ENCODE measurements around the gene MAP4. TPM values are rescaled to one million over a fixed set of nuclear protein-coding genes. Genes with fewer than 3 reads are reported as not detected.
A peak's percentile ranks its signal among the peaks of the same experiment; 100 is the strongest.
"Not testable (repeated sequence)": the region's sequence is repeated elsewhere in the genome, so short reads cannot be mapped to it uniquely, and the experiment has no call there.

Gene MAP4, protein sequence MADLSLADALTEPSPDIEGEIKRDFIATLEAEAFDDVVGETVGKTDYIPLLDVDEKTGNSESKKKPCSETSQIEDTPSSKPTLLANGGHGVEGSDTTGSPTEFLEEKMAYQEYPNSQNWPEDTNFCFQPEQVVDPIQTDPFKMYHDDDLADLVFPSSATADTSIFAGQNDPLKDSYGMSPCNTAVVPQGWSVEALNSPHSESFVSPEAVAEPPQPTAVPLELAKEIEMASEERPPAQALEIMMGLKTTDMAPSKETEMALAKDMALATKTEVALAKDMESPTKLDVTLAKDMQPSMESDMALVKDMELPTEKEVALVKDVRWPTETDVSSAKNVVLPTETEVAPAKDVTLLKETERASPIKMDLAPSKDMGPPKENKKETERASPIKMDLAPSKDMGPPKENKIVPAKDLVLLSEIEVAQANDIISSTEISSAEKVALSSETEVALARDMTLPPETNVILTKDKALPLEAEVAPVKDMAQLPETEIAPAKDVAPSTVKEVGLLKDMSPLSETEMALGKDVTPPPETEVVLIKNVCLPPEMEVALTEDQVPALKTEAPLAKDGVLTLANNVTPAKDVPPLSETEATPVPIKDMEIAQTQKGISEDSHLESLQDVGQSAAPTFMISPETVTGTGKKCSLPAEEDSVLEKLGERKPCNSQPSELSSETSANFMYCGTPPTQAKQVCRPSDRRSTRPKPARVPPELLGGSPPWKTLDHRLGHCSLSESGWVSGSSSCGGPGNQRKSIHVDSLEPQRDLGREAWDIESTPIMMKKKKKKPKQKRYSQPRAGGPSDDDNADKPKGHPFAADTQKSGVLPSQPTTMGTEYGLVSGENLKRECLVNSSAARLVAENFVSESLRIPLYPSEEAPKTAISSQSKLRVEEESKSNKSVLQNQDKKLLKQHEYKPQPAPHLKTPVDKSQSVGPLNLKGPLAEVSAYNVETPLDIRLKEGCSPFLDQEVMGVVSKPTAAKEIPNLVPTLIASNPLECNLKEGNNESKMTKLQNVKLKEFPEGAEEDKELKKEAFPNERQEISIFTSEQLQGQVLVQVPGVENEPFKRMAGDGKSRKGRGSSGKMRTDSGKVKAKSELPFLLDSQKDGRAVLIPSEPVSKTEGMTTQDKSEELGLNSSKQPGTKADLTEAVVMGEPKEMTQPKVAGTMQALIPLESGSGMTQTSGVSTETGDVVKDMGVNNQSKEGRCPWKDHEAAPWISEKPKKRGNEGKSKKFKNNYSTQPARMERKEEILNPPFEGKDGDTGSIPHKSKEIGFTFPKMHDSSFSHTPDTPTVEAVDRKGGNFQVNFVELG (N-terminal part only)
- total RNA-seq = 10 to 100 TPM; 75.9 to 78.2 TPM

GRCh38 chr3:48016301-48016973 lies at the start of gene MAP4:
TSS of gene MAP4 (minus strand) at chr3:48016416. CDS start at chr3:47998860, 17,556 bp downstream.
- H3K27me3 Mint-ChIP-seq (ENCODE audit: low read depth) = no peaks in the 10 kb centered on the region
- intact Hi-C loops (cut with micrococcal nuclease) = loop anchor here (5.0 kb wide), 1 partner anchor 71 kb away; no protein-coding TSS in a partner anchor
- H3K4me3 Mint-ChIP-seq = no peak within 1 kb of the TSS
- H3K4me1 Mint-ChIP-seq (ENCODE audit: low read depth) = peaks cover 37% of the 10 kb centered on the region
- CTCF ChIA-PET = interaction anchor here (0.7 kb wide), 1 partner anchor 24 kb away, joined by 3 read pairs; no protein-coding TSS in a partner anchor
- no peak for DNase-seq
- peaks cover 2% of the 10 kb centered on the region for H3K36me3 Mint-ChIP-seq (ENCODE audit: low read depth)
- H3K27ac Mint-ChIP-seq = no peak within 1 kb of the TSS
- H3K9me3 Mint-ChIP-seq = no peaks in the 10 kb centered on the region

- H3K4me1 Mint-ChIP-seq (ENCODE audit: low read depth) = peaks cover 7% of the 10 kb centered on the region
- H3K27ac Mint-ChIP-seq = no peak overlapping the region
- H3K9me3 Mint-ChIP-seq = no peaks in the 10 kb centered on the region
- peaks cover 6% of the 10 kb centered on the region for H3K36me3 Mint-ChIP-seq (ENCODE audit: low read depth)
- intact Hi-C loops (cut with micrococcal nuclease) = no loop called here
- no peaks in the 10 kb centered on the region for H3K27me3 Mint-ChIP-seq (ENCODE audit: low read depth)
- H3K4me3 Mint-ChIP-seq = no peak overlapping the region
- CTCF ChIA-PET = no interaction called here
- DNase-seq = no peak
Observed at GRCh38 chr3:48065035-48065434, 48.8 kb upstream of the MAP4 start.

DNA sequence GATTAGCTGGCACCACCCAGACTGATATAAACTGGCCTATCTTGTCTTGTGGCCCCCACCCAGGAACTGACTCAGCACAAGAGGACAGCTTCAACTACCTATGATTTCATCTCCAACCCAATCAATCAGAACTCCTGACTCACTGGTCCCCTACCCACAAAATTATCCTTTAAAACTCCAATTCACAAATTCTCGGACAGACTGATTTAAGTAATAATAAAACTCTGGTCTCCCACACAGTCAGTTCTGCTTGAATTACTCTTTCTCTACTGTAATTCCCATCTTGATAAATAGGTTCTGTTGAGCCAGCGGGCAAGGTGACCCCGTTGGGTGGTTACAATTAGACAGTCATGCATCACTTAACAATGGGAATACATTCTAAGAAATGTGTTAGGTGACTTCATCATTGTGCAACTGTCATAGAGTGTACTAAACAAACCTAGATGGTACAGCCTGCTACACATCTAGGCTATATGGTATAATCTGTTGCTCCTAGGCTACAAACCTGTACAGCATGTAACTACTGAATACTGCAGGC lies 48.1 kb upstream of the MAP4 start:
- CTCF ChIA-PET = interaction anchor here (0.6 kb wide), 1 partner anchor 158 kb away, joined by 3 read pairs; no protein-coding TSS in a partner anchor
- no peak for DNase-seq
- Mint-ChIP-seq H3K27ac (no peak overlapping the region), H3K4me1 (ENCODE audit: low read depth) (peaks cover 9% of the 10 kb centered on the region), H3K27me3 (ENCODE audit: low read depth) (no peaks in the 10 kb centered on the region), H3K36me3 (ENCODE audit: low read depth) (peaks cover 6% of the 10 kb centered on the region), H3K4me3 (no peak overlapping the region), H3K9me3 (no peaks in the 10 kb centered on the region)
- intact Hi-C loops (cut with micrococcal nuclease) = no loop called here

- H3K27ac Mint-ChIP-seq = not testable (repeated sequence)
- CTCF ChIA-PET = interaction anchor here (0.6 kb wide), 1 partner anchor 18 kb away, joined by 3 read pairs; no protein-coding TSS in a partner anchor
Observed at GRCh38 chr3:48061586-48061985, 45.4 kb upstream of the MAP4 start.

GRCh38 chr3:48058091-48058490 lies 41.9 kb upstream of the MAP4 start:
- no peak for DNase-seq
- H3K27me3 Mint-ChIP-seq (ENCODE audit: low read depth) = no peaks in the 10 kb centered on the region
- CTCF ChIA-PET = no interaction called here
- H3K9me3 Mint-ChIP-seq = no peaks in the 10 kb centered on the region
- peaks cover 5% of the 10 kb centered on the region for H3K36me3 Mint-ChIP-seq (ENCODE audit: low read depth)
- peaks cover 10% of the 10 kb centered on the region for H3K4me1 Mint-ChIP-seq (ENCODE audit: low read depth)
- intact Hi-C loops (cut with micrococcal nuclease) = no loop called here
- no peak overlapping the region for H3K27ac Mint-ChIP-seq
- H3K4me3 Mint-ChIP-seq = no peak overlapping the region

More at GRCh38 chr3:48061586-48061985, 45.4 kb upstream of the MAP4 start:
- H3K27me3 Mint-ChIP-seq (ENCODE audit: low read depth); DNase-seq; H3K4me3 Mint-ChIP-seq; H3K9me3 Mint-ChIP-seq; H3K36me3 Mint-ChIP-seq (ENCODE audit: low read depth); intact Hi-C loops (cut with micrococcal nuclease): not testable (repeated sequence)
- peaks cover 15% of the 10 kb centered on the region for H3K4me1 Mint-ChIP-seq (ENCODE audit: low read depth)

DNA sequence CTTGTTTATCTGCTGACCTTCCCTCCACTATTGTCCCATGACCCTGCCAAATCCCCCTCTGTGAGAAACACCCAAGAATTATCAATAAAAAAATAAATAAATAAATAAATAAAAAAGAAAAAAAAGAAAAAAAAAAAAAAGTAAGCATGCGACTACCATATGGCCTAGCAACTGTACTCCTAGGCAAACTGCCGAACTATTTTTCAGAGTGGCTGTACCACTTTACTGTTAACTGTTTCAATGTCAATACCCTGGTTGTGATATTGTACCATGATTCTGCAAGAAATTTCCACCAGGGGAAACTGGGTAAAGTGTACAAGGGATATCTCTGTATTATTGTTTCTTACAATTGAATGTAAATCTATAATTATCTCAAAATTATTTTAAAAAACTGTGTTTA lies 41.3 kb upstream of the MAP4 start:
- H3K27me3 Mint-ChIP-seq (ENCODE audit: low read depth) = no peaks in the 10 kb centered on the region
- H3K36me3 Mint-ChIP-seq (ENCODE audit: low read depth) = peaks cover 4% of the 10 kb centered on the region
- no peak overlapping the region for H3K4me3 Mint-ChIP-seq
- no peak overlapping the region for H3K27ac Mint-ChIP-seq
- DNase-seq = no peak
- intact Hi-C loops (cut with micrococcal nuclease) = no loop called here
- CTCF ChIA-PET = no interaction called here
- no peaks in the 10 kb centered on the region for H3K9me3 Mint-ChIP-seq
- peaks cover 11% of the 10 kb centered on the region for H3K4me1 Mint-ChIP-seq (ENCODE audit: low read depth)

DNA sequence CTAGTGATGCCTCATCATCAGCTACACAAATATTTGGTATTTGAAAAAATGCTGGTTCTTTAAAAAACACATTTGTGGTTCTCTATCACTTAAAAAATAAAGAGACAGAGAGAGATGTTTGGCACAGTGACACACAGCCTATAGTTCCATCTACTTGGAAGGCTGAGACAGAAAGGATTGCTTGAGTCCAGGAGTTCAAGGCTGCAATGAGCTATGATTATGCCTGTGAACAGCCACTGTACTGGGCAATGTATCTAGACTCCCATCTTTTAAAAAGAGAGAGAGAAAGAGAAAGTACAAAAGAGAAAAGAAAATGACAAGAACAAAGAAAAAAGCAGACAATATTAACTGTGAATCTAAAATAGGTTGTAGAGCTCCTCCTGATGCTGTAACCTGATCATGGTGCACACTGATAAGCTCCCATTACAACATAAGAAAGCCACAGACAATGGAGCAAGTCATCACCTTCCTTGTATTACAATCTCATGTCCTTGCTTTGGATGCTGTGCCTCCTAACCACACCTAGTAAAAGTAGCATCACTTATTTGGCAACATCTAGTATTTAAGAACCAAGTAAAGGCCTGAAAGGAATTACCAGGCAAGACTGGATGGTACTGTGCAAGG lies 31.7 kb upstream of the MAP4 start:
- CTCF ChIA-PET = no interaction called here
- intact Hi-C loops (cut with micrococcal nuclease) = no loop called here
- H3K27me3 Mint-ChIP-seq (ENCODE audit: low read depth) = no peaks in the 10 kb centered on the region
- H3K9me3 Mint-ChIP-seq = no peaks in the 10 kb centered on the region
- H3K4me3 Mint-ChIP-seq = no peak overlapping the region
- peaks cover 2% of the 10 kb centered on the region for H3K4me1 Mint-ChIP-seq (ENCODE audit: low read depth)
- H3K27ac Mint-ChIP-seq = no peak overlapping the region
- H3K36me3 Mint-ChIP-seq (ENCODE audit: low read depth) = peaks cover 8% of the 10 kb centered on the region
- DNase-seq = no peak

DNA sequence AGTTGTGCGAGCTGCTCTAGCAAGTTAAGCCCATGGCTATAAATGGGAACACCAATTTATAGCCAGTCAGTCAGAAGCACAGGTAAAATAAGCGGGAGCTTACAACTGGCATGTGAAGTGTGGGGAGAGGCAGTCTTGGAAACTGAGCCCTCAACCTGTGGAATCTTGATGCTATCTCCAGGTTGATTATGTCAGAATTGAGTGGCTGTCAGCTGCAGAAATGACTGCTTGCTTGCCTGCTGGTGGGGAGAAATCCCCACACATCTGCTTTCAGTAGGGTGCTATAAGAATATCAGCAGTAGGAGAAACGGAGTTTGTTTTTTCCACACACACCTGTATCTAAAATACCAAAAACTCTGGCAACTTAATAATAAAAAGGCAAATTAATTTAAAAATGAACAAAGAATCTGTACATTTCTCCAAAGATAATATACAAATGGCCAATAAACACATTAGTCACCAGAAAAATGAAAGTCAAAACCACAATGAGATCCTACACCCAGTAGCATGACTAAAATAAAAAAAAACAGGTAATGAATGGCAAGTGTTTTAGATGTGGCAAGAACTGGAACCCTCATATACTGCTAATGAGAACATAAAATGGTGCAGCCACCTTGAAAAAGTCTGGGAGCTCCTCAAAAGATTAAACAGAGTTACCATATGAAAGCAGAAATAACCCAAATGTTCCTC lies 26.0 kb upstream of the MAP4 start:
- Mint-ChIP-seq H3K27ac (no peak overlapping the region), H3K4me3 (no peak overlapping the region)

GRCh38 chr3:48039487-48040190 lies 23.4 kb upstream of the MAP4 start:
- Mint-ChIP-seq H3K36me3 (ENCODE audit: low read depth) (no peaks in the 10 kb centered on the region), H3K4me3 (no peak overlapping the region), H3K4me1 (ENCODE audit: low read depth) (peaks cover 14% of the 10 kb centered on the region), H3K9me3 (no peaks in the 10 kb centered on the region), H3K27ac (no peak overlapping the region), H3K27me3 (ENCODE audit: low read depth) (no peaks in the 10 kb centered on the region)
- CTCF ChIA-PET = no interaction called here
- no peak for DNase-seq
- intact Hi-C loops (cut with micrococcal nuclease) = no loop called here

More for the DNA sequence above, 26.0 kb upstream of the MAP4 start:
- no peaks in the 10 kb centered on the region for H3K36me3 Mint-ChIP-seq (ENCODE audit: low read depth)
- H3K9me3 Mint-ChIP-seq = no peaks in the 10 kb centered on the region
- CTCF ChIA-PET = no interaction called here
- peaks cover 14% of the 10 kb centered on the region for H3K4me1 Mint-ChIP-seq (ENCODE audit: low read depth)
- no peaks in the 10 kb centered on the region for H3K27me3 Mint-ChIP-seq (ENCODE audit: low read depth)
- peak; percentile 7 for DNase-seq
- intact Hi-C loops (cut with micrococcal nuclease) = loop anchor here (2.0 kb wide), 1 partner anchor 47 kb away; no protein-coding TSS in a partner anchor

GRCh38 chr3:48038971-48039481 lies 22.8 kb upstream of the MAP4 start:
- H3K4me1 Mint-ChIP-seq (ENCODE audit: low read depth) = peaks cover 18% of the 10 kb centered on the region
- no peak for DNase-seq
- no peaks in the 10 kb centered on the region for H3K27me3 Mint-ChIP-seq (ENCODE audit: low read depth)
- CTCF ChIA-PET = no interaction called here
- no peaks in the 10 kb centered on the region for H3K36me3 Mint-ChIP-seq (ENCODE audit: low read depth)
- H3K4me3 Mint-ChIP-seq = no peak overlapping the region
- H3K9me3 Mint-ChIP-seq = no peaks in the 10 kb centered on the region
- intact Hi-C loops (cut with micrococcal nuclease) = no loop called here
- no peak overlapping the region for H3K27ac Mint-ChIP-seq

All from activated naive CD4-positive, alpha-beta T cell treated with anti-CD3 and anti-CD28 coated beads for 36 hours (primary cell).